Measurements from ENCODE around the gene ATG16L2.

Gene ATG16L2, protein sequence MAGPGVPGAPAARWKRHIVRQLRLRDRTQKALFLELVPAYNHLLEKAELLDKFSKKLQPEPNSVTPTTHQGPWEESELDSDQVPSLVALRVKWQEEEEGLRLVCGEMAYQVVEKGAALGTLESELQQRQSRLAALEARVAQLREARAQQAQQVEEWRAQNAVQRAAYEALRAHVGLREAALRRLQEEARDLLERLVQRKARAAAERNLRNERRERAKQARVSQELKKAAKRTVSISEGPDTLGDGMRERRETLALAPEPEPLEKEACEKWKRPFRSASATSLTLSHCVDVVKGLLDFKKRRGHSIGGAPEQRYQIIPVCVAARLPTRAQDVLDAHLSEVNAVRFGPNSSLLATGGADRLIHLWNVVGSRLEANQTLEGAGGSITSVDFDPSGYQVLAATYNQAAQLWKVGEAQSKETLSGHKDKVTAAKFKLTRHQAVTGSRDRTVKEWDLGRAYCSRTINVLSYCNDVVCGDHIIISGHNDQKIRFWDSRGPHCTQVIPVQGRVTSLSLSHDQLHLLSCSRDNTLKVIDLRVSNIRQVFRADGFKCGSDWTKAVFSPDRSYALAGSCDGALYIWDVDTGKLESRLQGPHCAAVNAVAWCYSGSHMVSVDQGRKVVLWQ

DNA sequence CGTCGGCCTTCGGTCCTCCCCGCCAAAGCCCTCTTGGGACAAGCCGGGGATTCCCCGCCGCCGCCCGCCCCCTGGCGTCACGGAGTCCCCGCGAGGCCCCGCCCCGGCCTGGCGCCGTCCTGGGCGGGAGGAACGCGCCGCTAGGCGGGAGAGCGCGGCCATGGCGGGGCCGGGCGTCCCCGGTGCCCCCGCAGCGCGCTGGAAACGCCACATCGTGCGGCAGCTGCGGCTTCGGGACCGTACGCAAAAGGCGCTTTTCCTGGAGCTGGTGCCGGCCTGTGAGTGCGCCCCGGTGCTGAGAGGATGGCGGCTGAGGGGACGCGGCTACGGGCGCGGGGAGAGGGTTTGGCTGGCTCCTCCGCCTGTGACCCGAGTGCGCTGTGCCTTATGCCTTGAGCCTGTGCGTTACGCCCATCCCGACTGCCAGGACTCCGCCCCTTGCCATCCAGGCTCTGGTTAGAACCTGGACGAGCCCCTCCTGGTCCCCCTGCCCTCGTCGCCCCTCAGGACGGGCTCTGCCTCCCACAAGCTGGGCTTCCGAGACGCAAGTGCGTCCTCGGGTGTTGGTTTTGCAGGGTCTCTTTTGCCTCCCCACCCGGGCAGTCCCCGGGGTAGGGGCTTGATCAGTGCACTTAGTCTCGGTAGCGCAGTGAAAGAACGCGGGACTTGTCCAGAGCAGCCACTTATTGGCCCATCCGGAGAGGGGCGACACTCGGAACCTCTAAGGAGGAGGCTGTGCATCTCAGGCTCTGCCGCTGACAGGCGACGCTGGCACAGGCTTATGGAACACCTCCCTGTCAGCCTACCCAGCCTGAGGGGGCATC lies at the start of gene ATG16L2:
TSS of gene ATG16L2 (plus strand) at position 126 of the 824 bp plus-strand sequence. CDS start at position 161, 35 bp downstream.
- DNase-seq (ENCODE audit: low read depth in 2 of 2), result peak; percentile 78 to 83

DNA sequence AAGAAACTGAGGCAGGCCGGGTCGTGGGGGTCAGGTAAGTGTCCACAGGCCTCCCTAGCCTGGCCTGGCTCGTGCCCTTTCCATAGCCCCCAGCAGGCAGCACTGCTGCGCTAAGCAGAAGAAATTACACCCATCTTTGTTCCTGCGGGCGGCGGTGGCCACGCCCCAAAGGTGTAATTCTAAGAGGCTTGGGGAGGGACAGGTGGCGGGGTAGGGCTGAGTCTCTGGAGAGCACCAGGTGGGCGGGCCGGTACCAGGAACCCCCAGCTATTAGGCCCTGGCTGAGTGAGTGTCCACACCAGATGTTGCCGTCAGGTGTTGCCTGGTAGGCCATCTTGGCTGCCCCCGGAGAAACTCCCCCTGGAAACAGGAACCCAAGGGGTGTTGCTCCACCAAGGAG lies 49.7 kb upstream of the ATG16L2 start:
- no peak for DNase-seq (ENCODE audit: low read depth in 2 of 2)

DNA sequence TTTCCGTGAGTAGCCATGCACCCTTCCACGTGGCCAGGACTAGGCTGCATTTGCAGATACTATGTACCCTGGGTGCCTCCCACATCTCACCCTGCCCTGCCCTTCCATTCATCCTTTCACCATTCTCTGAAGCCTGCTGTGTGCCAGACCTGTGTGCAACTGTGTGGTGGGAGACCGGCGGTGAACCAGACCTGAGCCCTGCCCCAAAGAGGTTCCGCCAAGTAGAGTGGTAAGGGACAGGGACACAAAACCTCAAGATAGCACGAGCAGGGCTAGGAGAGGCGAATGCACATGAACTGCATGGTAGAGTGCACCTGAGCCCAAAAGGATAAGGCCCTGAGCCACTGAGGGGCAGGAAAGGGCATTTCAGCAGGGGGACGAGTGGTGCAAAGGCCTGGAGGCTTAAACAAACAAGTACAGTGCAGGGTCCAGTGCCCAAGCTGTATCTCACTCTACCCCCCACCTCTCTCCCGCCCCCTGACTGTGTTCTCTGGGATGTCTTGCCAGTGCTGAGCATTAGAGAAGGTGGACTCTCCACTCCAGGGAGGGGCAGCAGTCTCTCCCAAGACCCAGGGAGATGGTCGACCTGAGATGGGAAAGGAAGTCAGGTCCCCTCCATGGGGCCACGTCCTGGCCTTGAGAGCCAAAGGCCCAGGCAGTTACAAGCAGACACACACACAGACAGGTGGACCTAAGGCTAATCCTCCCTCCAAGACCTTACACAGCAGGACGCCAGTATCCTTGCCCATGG lies 47.9 kb upstream of the ATG16L2 start:
- no peak for DNase-seq (ENCODE audit: low read depth in 2 of 2)

DNA sequence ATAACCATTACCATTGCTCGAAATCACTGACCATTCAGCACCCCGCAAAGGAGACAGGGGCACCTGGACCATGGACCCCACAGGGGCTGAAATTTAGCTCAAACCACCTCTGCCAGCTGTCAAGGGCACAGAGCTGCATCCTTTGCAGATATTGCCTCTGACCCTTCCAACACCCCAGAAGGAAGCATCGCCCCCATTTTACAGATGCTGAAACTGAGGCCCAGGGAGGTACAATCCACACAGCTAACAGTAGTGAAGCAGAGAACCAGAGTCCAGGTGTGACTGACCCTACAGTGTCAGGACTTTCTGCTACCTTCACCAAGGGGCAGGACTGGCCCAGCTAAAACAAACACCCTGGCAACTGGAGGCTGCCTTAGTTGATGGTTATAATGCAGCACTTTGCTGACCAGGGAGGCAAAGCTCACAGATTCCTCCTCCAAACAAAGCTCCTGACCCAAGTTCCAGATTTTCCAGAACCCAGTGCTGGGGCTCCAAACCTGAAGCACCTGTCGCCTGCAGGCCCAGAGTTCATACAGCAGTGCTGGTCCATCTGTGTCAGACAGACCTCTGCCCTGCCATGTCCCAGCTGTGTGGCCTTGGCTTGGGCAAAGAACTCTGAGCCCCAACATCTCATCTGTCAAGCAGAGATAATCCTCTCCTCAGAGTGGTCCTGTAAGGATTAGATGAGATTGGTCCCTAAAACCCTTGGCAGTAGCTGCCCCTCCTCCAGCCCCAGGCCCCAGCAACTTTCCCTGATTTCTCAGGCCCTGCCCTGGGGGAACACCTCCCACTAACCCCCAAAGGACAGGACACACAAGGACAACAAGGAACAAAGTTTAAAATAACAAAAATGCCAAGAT lies 46.8 kb upstream of the ATG16L2 start:
- DNase-seq (ENCODE audit: low read depth in 2 of 2), result no peak

DNA sequence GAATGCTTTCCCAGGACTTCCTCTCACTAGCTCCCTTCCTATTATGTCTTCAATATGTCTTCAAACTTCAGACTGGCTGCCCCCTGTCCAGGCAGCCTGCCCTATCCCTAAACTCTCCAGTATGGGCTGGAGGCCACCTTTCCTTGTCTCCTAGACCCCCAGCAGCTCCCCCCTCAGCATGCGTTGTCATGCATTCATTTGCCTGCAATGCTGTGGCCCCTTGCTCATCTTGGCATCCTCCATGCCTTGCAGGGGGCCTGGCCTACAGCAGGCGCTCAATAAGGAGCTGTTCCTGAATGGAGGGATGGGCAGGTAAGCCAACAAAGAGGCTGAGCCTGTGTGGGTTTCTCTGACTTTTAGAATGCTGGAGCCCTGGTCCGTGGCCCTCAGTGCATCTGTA lies 45.6 kb upstream of the ATG16L2 start:
- DNase-seq (ENCODE audit: low read depth in 2 of 2), result no peak

DNA sequence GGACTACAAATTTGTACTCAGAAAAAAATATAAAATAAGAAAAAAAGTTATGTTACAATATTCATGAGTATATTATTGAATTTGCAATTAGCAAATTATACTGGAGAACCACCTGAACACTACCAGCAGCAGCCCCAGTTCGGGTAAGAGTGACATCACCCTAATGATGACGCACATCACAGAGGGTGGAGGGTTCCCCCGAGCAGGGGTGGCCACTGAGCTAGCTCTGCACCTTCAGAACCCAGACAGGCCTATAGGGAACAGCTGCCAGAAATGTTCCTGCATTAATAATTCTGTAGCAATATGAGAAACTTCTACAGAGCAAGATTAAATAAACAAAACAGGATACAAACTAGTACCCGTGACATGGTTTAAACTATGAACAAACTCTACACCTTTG lies 44.5 kb upstream of the ATG16L2 start:
- DNase-seq (ENCODE audit: low read depth in 2 of 2), result no peak

DNA sequence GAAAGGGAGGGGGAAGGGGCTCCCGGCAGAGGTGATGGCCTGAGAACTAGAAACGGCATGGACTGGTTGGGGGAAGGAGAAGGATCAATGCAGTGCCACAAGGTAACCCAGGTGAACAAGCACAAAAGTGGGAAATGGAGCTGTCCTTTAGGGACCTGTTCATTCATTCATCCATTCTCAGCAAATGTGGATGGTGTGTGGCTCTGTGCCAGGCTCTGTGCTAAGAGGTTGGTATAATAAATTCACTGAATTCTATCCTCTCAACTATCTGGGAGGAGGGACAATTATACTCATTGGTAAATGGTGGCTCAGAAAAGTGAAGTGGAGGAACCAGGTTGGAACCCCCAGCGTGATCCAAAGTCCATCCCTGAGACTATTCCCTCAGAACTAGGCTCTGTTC lies 43.4 kb upstream of the ATG16L2 start:
- DNase-seq (ENCODE audit: low read depth in 2 of 2), result no peak

DNA sequence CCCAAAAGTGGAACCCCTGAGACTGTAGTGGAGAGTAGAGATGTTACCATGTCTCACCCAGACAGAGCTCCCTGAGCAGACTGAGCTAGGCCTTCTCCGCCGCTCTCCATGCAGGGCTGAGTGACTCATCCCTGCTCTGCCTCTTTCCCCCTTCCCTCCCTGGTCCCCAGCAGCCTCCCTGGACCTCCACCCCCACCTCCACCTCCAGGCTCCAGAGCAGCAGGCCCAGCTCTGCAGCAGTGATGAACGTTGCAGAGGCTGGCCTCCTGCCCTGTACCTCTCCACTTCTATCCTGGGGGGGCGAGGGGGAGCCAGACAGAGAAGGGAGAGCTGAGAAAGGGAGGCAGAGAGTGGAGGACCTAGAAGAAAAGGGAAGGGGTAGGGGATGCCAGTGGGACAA lies 42.7 kb upstream of the ATG16L2 start:
- no peak for DNase-seq (ENCODE audit: low read depth in 2 of 2)

DNA sequence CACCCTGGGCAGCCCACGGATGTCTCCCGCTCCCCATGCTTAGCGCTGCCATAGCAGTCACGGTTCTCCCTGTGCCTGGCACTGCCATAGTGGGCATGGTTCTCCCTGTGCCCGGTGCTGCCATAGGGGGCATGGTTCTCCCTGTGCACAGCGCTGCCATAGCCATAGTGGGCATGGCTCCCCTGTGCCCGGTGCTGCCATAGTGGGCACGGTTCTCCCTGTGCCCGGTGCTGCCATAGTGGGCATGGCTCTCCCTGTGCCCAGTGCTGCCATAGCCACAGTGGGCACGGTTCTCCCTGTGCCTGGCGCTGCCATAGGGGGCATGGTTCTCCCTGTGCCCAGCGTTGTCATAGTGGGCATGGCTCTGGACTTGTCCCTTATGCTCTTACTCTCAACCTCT lies 42.2 kb upstream of the ATG16L2 start:
- DNase-seq (ENCODE audit: low read depth in 2 of 2), result no peak

DNA sequence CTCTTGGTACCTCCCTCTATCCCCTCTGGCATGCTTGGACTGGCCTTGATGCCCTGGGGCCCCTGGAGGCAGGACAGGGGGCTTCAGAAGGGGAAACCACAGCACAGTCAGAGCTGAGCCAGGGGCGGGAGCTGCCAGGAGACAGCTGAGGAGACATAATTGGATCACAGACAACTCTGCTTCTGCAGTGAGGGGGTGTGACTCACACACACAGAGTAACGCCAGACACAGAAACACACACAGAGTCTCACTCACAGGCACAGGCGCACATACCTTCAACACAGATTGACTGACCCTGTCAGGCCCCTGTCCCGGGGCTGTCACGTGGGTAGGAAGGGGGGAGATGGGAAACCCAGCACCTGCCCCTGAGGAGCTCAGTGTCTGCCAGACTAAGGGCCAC lies 40.9 kb upstream of the ATG16L2 start:
- no peak for DNase-seq (ENCODE audit: low read depth in 2 of 2)

DNA sequence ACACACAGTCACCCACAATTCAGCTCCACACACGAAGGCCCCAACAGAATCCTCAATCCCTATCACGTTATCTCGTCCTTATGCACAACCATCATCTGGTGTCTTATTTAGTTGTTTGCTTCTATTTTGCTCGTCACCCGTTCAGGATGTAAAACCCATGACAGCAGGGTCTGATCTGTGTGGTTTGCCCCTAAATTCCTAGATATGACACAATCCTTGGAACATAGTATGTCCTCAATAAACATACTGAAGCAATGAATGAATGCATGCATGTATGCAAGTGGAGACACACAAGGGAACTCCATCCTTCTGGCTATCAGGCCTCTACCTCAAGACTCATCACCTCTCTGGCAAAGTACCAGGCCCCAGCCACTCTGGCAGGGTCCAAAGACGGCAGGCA lies 40.5 kb upstream of the ATG16L2 start:
- no peak for DNase-seq (ENCODE audit: low read depth in 2 of 2)

DNA sequence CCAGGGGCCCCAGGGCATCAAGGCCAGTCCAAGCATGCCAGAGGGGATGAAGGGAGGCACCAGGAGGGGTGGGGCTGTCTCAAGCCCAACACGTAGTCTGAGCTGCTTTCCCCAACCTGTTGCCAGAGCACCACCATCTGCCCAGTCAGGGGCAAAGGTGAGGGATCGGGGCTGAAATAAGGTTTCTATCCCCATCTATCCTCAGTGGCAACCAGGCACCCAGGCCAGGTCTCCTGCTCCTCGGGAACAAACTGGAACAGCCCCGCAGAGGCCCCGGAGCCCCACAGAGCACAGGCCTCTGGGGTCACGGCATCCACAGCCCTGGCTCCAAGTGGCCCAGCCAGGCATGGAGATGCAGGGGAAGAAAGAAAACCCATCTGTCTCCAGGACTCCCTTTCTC lies 39.7 kb upstream of the ATG16L2 start:
- no peak for DNase-seq (ENCODE audit: low read depth in 2 of 2)

DNA sequence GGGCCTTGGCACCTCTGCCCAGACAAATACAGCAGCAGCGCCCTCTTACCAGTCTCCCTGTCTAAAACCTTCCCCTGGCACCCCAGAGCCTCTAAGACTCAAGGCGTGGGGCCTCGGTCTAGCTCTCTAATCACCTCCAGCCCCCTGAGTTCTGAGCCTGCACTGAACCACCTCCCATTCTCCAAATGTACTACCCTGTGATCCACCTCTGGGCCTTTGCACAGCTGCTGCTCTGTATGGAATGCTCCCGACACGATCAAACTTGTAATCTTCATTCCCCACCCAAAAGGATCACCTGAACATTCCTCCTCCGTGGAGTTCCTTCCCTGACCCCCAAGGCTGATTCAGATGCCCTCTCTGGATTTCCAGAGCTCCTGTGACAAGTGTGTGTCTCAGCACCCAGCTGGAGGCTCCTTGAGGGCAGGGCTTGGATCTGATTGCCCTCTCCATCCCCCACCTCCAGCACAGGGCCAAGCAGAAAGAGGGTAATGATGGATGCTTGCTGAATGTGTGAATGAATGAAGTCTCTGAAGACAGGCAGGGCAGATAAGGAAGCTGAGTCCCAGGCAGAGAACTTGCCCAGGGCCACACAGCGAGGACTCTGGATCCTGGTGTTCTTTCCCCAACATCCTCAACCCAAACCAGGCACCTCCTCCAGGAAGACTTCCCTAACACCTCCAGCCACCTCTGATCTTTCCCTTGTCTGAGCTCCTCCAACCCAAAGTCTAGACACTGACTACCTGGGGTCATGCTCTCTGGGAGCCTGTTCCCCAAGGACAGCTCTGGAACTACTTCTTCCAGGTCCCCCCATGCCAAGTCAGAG lies 38.7 kb upstream of the ATG16L2 start:
- DNase-seq (ENCODE audit: low read depth in 2 of 2), result no peak

DNA sequence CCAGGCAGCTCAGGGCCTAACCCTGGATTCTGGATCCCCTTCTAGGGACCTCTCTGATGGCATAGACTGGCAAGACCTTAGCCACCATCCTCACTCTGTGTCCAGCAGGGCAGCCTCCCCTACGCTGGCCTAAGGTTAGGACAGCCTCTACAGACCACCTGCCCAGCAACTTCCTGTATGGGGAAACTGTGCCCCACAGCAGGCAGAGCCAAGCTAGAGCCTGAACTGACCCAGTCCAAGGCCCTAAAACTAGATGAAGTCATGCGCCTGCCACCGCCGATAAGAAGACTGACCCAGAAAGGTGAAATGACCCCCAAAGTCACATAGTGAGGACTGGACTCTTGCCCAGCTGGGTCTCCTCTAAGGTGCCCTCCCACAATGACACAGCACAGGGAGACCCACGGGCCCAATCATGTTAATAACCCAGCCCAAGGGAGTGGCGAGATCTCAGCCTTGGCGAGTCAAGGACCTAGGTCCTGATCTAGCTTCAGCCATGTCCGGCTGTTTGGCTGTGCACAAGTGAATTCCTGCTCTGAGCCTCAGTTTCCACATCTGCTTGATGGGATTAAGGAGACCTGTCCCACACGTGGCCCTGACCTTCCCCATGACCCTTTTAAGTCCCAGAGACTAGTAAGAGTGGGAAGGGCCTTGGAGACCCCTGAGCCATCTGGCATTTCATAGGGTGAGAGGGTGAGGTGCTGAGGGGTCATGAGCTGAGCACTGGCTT lies 37.9 kb upstream of the ATG16L2 start:
- no peak for DNase-seq (ENCODE audit: low read depth in 2 of 2)

DNA sequence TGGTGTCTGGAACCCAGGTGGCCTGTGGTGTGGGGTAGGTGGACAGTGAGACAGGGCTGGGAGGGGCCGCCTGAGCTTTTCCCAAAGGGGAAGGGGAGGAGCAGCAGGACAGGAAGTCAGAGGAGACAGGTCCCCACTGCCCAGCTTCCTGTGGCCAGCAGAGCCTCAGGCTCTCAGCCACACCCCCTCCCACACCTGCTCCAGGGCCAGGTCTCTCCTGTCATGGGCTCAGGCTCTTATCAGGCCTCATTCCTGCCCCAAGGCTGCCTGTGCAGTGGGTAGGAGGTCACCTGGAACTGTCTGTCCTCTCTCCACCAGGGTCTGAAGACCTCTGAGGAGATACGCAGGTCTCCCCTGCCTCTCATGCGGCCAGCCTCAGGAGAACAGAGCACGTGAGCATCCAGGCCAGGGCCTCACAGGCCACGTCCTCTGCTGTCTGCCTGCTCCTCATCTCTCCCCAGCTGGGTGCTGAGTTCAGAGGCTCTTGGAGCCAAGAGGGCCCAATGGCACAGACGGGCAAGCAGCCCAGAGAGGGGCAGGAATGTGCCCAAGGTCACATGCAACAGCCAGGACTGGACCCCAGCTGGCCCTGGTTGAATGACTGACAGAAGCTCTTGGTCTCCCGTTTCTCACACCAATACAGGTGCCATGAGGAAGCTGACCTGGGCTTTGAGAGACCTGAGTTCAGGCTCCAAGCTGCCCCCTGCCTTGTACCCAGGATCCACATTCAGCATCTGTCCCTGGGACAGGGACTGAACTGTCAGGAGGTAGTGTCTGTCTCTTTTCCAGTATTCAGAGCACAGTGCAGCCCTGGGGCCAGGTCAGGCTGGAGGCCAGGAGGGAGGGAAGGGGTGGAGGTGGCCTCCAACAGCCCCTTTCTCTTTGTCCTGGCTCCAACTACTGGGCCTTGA lies 37.1 kb upstream of the ATG16L2 start:
- no peak for DNase-seq (ENCODE audit: low read depth in 2 of 2)

DNA sequence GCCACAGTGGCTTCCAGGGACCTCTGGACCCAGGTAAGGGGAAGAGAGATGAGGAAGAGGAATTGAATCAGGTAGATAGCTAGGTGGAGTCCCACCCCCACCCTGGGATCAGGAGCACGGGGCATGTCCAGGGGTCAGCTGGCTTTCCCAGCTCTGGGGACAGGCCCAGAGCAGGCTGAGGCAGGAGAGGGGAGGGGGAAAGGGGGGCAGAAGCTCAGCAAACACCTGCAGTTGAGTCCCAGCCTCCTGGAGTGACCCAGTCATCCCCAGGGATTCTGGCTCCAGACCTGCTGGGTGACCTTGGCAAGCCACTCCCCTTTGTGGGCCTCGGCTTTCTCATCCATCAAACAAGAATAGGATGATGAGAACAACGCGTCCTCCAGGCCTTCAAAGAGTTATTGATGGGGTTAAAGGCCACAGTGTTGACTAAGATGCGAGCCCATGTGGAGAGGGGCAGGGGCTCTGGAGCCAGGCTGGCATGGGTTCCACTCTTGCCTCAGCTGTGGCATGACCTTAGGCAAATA lies 36.4 kb upstream of the ATG16L2 start:
- no peak for DNase-seq (ENCODE audit: low read depth in 2 of 2)

DNA sequence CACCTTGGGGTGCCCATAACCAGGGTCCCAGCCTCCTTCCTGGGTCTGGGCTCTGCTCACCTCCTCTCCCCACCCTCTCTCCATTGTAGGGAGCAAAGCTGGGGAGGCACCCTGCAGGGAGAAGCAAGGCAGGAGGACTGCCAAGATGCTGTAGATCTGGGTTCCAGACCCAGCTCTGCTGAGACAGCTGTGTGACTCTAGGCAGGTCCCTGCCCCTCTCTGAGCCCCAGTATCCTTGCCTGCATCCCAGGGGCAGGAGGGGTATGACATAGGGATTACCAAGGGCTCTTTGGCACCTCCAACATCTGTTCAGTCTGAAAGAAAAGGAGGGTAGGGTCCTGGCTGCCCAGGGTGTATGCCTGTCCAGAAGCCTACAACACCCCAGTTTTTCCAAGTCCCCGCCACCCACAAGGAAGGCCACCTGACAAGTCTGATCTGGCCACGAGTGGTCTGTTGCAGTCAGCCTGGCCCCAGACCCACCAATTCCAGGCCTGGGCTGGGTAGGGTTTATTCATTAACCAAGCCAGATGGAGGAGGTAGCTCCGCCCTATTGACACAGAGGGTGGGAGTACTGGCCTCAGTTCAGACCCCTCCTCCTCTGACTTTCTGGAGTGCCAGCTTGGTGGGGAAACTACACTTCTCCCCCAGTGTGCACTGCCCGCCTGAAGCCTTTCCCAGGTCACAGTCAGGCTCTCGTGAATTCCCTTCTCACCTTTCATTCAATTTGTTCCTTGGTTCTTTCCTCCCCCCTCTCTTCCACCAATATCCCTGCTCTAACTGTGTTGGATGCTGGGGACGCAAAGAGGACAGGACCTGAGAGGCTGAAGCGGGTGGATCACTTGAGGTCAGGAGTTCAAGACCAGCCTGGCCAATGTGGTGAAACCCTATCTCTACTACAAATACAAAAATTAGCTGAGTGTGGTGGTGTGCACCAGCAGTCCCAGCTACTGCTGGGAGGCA lies 35.4 kb upstream of the ATG16L2 start:
- no peak for DNase-seq (ENCODE audit: low read depth in 2 of 2)

Data from stimulated activated CD8-positive, alpha-beta memory T cell treated with anti-CD3 and anti-CD28 coated beads, Interleukin-7, amount 100 ng/mL, for 1 hour (primary cell).